OCI-LY3 (cell line): ENCODE measurements around the gene TPPP2.

ENCODE experiments used
- EZH2phosphoT487 ChIP-seq: fragments of 200-600 bp; shearing (Covaris generic); IDR thresholded peaks from 2 replicates; pipeline ENCODE4 v1.6.1; 2018; ENCODE audit warnings: antibody characterized with exemption, mixed run types, low read depth
- TF ChIP-seq, protein P1 (sequence below): fragments of 200-600, 300-600 bp; sonication (generic); IDR thresholded peaks from 2 replicates; pipeline ENCODE4 v1.5.1; 2014; ENCODE audit warnings: antibody characterized with exemption, low read length, low read depth

DNA sequence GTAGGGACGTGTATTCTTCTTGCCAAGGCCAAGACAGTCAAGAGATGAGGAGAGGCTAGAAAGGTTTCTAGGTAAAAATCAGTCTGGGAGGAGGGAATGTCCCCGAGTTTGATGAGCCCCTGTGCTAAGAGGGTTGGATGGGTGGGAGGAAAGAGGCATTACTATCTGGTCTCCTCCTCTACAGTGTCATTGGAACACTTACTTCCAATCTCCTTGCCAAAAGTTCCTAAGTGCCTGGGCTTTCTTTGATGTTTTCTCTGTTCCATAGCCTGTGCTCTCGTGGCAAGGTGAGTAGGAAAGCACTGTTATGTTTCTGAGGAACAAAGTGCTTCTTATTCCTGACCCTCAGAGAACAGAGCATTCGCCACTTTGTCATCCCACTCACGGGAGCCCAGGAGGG, 4.7 kb downstream of the TPPP2 start, which contains the start of gene RNASE13:
- TF ChIP-seq, protein P1, sequence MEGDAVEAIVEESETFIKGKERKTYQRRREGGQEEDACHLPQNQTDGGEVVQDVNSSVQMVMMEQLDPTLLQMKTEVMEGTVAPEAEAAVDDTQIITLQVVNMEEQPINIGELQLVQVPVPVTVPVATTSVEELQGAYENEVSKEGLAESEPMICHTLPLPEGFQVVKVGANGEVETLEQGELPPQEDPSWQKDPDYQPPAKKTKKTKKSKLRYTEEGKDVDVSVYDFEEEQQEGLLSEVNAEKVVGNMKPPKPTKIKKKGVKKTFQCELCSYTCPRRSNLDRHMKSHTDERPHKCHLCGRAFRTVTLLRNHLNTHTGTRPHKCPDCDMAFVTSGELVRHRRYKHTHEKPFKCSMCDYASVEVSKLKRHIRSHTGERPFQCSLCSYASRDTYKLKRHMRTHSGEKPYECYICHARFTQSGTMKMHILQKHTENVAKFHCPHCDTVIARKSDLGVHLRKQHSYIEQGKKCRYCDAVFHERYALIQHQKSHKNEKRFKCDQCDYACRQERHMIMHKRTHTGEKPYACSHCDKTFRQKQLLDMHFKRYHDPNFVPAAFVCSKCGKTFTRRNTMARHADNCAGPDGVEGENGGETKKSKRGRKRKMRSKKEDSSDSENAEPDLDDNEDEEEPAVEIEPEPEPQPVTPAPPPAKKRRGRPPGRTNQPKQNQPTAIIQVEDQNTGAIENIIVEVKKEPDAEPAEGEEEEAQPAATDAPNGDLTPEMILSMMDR, result no peak
- no peak for TF ChIP-seq EZH2phosphoT487
